SHP77 (cell line): ENCODE results near the gene TSFM.
A peak's percentile ranks its signal among the peaks of the same experiment; 100 is the strongest.

Experiments used
- DNase-seq, 2 experiments: peaks; one replicate each; lab custom pipeline; 2025; lab: John Stamatoyannopoulos, UW

Gene TSFM

DNA sequence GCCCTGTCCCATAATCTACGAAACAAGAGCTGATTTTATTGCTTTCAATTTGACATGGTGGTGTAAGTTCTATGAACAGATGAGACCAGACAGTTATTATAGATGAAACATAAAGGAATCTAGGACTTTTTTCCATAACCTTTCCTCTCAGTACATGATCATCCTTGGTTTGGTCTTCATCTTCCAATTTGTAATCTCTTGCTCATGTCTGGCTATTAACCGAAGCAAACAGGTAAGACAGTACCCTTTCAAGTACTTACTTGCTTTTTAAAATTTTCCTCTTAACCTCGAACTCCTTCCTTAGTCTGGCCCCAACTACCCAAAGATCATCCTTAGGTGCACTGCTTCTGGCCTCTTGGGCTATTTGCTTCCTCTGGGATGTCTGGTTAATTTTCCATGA lies 36.6 kb upstream of the TSFM start:
- no peak for DNase-seq

DNA sequence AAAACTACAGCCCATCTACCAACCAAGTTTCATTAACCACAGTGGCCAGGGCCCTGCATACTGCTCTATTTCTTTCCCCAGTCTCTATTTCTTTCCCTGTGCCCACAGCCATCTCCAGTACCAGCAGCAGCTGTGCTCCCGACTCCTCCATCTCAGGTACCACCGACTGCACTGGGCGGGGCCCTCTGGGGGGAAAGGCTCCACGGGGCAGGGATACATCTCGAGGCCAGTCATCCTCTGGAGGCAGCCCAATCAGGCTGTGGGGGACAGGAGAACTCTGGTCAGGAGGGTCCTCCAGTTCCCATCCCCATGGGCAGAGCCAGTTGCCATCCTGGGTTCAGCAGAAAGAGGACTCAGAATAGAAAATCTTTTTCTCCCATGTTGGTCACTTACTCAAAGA lies 33.5 kb upstream of the TSFM start:
- no peak for DNase-seq

- DNase-seq, result no peak
These were observed 31.8 kb upstream of the TSFM start for GRCh38 chr12:57750561-57751431.

DNA sequence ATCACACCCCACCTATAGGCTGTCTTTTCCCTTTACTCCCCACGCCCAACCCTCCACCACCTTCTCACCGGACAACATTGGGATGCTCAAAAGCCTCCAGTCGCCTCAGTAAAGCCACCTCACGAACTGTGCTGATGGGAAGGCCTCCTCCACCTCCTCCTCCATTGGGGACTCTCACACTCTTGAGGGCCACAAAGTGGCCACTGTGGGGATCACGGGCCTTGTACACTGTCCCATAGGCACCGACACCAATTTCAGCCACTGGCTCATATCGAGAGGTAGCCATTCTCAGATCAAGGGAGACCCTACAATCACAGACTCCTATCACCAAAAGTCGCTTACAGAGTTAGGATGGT lies 31.2 kb upstream of the TSFM start:
- no peak for DNase-seq

- DNase-seq, result peak; percentile 98 to 99
These were observed 30.6 kb upstream of the TSFM start, which contains the start of gene CDK4 for GRCh38 chr12:57751788-57752667. Gene CDK4, minus strand, starts transcription at chr12:57752310. Its CDS starts 593 bp downstream, at chr12:57751717.

DNA sequence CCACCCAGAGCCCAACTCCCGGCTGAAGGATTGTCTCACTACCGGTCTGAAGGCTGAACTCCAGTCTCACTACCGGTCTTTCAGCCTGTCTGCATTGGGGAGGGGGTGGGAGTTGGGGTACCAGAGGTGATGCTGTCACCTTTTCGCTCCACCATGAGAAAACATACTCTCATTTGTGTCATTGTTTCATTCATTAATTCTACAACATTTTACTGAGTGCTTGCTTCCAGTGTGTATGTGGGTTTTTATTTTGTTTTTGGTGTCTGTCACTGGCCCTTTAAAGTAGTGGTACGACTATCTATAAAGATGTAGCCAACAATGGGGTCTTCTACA lies 30.0 kb upstream of the TSFM start:
- no peak for DNase-seq

GRCh38 chr12:57753756-57754337 lies 28.7 kb upstream of the TSFM start:
- no peak for DNase-seq

GRCh38 chr12:57754411-57755193 lies 28.0 kb upstream of the TSFM start, which contains the start of gene MARCHF9:
Gene MARCHF9, plus strand, starts transcription at chr12:57755103. Its CDS starts 426 bp downstream, at chr12:57755529.
- DNase-seq, result peak; percentile 55 to 83

DNA sequence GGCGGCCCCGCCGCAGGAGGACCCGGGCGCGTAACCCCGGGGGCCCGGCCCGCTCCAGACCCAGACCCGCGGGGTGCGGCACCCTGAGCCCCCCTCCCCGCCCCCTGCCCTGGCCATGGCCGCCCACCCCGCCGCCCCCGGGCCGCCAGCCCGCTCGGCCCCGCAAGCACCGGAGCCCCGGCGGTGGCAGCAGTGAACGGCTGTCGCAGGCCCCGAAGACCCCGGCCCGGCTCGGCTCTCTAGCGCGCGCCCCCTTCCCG lies 27.5 kb upstream of the TSFM start:
- DNase-seq, result no peak

DNA sequence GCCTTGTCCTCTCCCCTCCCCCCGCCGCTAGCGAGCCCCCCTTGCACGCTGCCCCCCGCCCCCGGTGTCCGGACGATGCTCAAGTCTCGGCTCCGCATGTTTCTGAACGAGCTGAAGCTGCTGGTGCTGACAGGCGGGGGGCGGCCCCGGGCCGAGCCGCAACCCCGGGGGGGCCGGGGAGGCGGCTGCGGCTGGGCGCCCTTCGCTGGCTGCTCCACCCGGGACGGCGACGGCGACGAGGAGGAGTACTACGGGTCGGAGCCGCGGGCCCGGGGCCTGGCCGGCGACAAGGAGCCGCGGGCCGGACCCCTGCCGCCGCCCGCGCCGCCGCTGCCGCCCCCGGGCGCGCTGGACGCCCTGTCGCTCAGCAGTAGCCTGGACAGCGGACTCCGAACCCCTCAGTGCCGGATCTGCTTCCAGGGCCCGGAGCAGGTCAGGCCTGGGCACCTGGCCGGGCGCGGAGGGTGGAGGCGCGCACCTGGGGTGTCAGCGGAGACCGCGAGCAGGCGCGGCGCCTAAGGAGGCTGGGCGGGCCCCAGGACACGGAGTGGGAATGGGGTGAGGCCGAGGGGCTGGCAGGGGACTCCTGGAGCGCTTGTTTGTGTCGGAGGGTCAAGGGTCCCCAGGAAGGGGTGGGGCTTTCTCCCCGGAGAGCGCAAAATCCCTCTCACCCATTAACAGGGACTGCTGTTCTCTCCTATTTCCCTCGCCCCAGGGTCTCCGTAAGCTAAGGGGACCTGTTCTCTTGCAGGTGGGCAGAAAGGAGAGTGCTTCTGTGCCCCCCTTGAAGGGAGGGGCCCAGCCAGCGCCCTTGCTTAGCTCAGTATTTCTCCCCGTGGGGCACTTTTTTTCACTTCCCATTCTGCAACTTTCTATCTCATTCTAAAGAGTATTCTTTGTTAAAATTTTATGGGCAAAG lies 26.9 kb upstream of the TSFM start:
- no peak for DNase-seq

- DNase-seq, result peak; percentile 24 to 27
These were observed 25.9 kb upstream of the TSFM start for GRCh38 chr12:57756406-57757341.

GRCh38 chr12:57757771-57758170 lies 24.8 kb upstream of the TSFM start:
- DNase-seq, result no peak

- DNase-seq, result no peak
These were observed 23.8 kb upstream of the TSFM start for GRCh38 chr12:57758552-57759359.

- DNase-seq, result peak in 1 of 2 experiments; percentile 63
These were observed 23.1 kb upstream of the TSFM start for GRCh38 chr12:57759360-57759980.

- DNase-seq, result no peak
These were observed 22.1 kb upstream of the TSFM start for GRCh38 chr12:57760347-57760982.

GRCh38 chr12:57761391-57761998 lies 21.1 kb upstream of the TSFM start:
- DNase-seq, result no peak

GRCh38 chr12:57762463-57762862 lies 20.1 kb upstream of the TSFM start:
- no peak for DNase-seq
